Skin of body (tissue), 2 donors: ENCODE data around the gene KCNH3. TPM values are rescaled to one million over a fixed set of nuclear protein-coding genes. Genes with fewer than 3 reads are reported as not detected.

ENCODE experiments used
- DNase-seq: peaks from one replicate; lab custom pipeline; 2025; lab: John Stamatoyannopoulos, UW
- total RNA-seq: library from RNA; depleted of rRNA; stranded (reverse); fragments of >200 nt; gene quantifications from one replicate; pipeline ENCODE4 v1.2.3, GENCODE V29; 2014

Gene KCNH3
- total RNA-seq, 1 donor from 2014 or later = 0.49 TPM

GRCh38 chr12:49545815-49546214 is 7.0 kb downstream of the KCNH3 start:
- no peak for DNase-seq

DNA sequence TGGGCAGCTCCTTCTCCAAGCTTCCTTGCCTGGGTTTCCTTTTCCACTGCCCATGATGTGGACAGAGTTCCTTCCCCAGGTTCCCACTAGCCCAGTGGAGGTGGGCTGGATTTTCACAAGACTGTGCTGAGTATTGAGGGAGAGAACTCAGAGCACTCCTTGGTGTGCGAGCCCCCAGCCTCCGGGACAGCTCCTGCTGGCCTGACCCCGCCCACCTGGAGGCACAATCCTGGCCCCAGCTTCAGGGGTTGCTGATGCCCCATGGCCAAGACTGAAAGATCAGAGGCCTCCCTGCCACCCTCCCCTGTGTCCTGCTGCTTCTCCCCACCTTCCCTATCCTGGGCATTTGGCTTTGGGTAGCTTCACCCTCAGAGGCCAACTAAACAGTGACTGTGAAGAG is 7.7 kb downstream of the KCNH3 start:
- no peak for DNase-seq

GRCh38 chr12:49547090-49547690 is 8.4 kb downstream of the KCNH3 start:
- DNase-seq = no peak

- DNase-seq = no peak
Observed at GRCh38 chr12:49548481-49548821, 9.6 kb downstream of the KCNH3 start.

- no peak for DNase-seq
Observed at GRCh38 chr12:49548822-49549648, 10.2 kb downstream of the KCNH3 start.

DNA sequence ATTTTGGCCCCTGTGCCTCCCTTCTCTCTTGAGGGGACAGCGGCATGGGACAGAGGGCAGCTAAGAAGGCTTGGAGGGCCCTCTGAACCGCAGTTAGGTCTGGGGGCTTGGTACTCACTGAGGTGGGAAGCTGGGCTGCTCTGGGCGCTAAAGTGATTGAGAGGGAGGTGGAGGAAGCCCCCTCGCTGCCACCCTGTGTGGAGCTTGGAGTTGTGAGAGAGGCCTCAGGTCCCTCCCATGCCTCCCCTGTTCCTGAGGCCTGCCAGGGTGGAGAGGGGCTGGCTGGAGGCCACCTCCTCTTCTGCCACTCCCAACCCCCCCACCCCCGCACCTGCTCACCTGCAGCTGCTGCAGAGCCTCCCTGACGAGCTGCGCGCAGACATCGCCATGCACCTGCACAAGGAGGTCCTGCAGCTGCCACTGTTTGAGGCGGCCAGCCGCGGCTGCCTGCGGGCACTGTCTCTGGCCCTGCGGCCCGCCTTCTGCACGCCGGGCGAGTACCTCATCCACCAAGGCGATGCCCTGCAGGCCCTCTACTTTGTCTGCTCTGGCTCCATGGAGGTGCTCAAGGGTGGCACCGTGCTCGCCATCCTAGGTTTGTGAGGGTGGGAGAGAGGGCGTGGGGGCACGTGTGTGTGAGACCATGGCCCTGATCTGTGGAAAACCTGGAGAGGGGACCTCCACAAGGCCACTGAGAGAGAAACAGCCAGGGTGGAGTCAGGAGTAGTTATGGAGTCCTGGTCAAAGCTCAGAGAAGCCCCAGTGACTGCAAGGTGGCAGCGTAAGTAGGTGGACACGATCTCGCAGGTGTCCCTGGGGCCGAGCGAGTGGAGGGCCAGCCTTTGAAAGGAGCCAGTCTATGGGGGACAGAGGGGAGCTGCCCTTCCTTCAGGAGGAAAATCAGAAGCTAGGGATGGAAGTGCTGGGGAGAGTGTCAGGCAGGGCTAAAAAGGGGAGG is 11.2 kb downstream of the KCNH3 start:
- DNase-seq = no peak

GRCh38 chr12:49550693-49551252 is 11.9 kb downstream of the KCNH3 start:
- no peak for DNase-seq

DNA sequence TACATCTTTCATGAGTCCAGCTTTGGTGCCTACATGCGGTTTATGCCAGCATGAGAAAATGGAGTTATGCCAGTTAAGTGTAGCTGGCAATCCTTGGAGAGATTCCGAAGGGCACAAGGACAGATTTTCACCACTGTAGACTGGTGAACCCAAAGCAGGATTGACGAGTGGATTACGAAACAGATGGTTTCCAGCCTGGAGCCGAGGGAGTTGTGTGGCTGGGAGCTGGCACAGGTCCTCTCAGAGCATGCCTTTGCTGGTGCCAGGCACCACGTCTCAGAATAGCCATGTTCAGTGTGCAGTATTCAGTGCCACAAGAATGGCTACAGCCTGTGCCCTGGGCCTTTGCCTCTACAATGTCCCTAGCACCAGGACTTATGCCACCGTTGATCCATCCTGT is 13.2 kb downstream of the KCNH3 start:
- no peak for DNase-seq

GRCh38 chr12:49552425-49552824 is 13.6 kb downstream of the KCNH3 start:
- DNase-seq = no peak

DNA sequence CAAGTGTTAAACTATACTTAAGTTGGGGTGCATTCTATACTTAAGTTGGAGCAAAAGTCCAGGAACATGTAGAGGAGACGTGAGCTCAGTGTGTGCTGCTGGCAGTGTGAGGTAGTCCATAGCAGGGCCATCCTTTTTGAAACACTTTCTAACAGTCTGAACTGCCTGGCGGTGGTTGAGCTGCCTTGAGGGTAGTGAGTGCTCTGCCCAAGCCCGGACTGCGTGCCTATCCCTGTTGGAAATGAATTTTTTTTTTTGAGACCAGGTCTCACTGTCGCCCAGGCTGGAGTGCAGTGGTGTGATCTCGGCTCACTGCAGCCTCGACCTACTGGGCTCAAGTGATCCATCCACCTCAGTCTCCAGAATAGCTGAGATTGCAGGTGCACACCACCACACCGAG is 14.1 kb downstream of the KCNH3 start:
- no peak for DNase-seq

DNA sequence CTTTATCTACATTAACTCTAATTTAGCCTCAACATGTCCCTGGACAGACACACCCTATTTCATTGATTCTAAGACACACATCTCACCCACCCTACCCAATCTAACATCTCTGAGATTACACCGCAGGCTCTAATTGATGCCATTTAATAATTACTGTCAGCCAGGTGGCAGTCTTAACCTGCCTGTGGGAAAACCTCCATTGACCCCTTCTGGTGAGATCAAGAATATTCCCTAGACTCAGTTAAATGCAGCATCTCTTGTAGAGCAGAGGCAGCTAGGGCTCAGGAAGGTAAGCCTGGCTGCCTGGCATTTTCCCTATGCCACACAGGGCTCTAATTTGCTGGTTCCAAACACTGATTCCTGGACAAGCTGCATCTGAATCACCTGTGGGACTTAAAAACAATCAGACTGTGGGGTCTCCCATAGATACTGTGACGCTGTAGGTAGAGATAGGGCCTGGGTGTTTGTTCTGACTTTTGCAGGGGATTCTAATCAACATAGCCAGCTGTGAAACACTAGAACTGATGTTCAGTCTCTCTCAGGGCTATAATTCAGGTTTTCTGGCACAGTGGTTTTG is 14.8 kb downstream of the KCNH3 start:
- no peak for DNase-seq

- no peak for DNase-seq
Observed at GRCh38 chr12:49554266-49554665, 15.4 kb downstream of the KCNH3 start.

DNA sequence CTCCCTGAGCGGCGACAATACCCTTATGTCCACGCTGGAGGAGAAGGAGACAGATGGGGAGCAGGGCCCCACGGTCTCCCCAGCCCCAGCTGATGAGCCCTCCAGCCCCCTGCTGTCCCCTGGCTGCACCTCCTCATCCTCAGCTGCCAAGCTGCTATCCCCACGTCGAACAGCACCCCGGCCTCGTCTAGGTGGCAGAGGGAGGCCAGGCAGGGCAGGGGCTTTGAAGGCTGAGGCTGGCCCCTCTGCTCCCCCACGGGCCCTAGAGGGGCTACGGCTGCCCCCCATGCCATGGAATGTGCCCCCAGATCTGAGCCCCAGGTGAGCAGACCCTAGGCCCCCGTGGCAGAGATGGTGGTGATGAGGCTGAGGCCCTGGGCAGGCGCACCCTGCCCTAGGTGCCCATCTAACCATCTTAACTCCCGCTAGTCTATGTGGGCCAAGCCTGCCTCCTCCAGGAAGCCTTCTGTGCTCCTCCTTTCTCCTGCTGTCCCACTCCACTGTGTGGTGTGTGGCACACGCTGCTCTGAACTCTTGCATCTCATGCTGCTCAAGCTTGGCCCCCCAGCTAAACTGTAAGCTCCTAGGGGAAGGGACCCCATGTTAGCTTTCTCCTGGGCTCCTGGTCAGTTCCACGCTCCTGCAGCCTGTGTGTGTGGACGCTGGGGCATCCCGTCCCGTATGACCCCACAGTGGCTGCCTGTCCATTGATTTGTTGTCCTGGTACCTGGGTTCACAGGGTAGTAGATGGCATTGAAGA is 17.0 kb downstream of the KCNH3 start:
- DNase-seq = no peak

GRCh38 chr12:49556391-49557186 is 17.8 kb downstream of the KCNH3 start:
- DNase-seq = no peak

DNA sequence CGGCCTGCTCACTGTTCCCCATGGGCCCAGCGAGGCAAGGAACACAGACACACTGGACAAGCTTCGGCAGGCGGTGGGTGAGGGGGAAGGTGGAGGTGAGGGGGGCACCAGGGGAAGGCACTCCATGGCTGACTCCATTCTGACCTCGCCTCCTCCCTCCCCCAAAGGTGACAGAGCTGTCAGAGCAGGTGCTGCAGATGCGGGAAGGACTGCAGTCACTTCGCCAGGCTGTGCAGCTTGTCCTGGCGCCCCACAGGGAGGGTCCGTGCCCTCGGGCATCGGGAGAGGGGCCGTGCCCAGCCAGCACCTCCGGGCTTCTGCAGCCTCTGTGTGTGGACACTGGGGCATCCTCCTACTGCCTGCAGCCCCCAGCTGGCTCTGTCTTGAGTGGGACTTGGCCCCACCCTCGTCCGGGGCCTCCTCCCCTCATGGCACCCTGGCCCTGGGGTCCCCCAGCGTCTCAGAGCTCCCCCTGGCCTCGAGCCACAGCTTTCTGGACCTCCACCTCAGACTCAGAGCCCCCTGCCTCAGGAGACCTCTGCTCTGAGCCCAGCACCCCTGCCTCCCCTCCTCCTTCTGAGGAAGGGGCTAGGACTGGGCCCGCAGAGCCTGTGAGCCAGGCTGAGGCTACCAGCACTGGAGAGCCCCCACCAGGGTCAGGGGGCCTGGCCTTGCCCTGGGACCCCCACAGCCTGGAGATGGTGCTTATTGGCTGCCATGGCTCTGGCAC is 18.5 kb downstream of the KCNH3 start:
- DNase-seq = no peak

- no peak for DNase-seq
Observed at GRCh38 chr12:49557917-49558215, 19.0 kb downstream of the KCNH3 start.

DNA sequence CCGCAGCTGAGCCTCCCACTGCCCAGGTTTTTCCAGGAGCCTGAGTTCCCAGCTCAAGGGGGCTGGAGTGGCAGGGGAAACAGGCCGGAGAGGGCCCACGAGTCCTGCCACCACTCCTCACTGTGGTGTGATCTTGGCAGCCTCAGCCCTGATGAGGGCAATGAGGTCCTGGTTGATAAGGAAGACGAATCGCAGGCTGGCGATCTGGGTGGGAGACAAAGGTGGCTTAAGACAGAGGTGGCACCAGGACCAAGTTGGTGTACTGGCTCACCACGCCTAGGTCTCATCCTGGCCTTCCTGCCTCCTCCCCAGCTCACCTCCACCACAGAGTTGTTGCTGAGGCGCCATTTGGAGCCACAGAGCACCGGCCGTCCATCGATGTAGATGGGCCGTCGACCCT is 19.7 kb downstream of the KCNH3 start:
- DNase-seq = no peak

- DNase-seq = no peak
Observed at GRCh38 chr12:49559011-49559675, 20.3 kb downstream of the KCNH3 start.

GRCh38 chr12:49560695-49561094 is 21.9 kb downstream of the KCNH3 start:
- DNase-seq = no peak
